Uterus (tissue), 4 donors: ENCODE results near the gene KLRC3. TPM values are rescaled to one million over a fixed set of nuclear protein-coding genes. Genes with fewer than 3 reads are reported as not detected.
"Not testable (repeated sequence)": the region's sequence is repeated elsewhere in the genome, so short reads cannot be mapped to it uniquely, and the experiment has no call there.

ENCODE experiments used
- DNase-seq, 2 donors: peaks; one replicate each; pipeline ENCODE4 v3.0.0-alpha.2; 2019 to 2020
- H3K27ac ChIP-seq, 2 donors: fragments of 200-600 bp; sonication (generic); 1 replicate in 1 of 2; 2 replicates in 1 of 2; pipeline ENCODE4 v1.5.1; 2016 to 2018
- H3K27me3 ChIP-seq, 2 donors: fragments of 200-600 bp; sonication (generic); one replicate each; pipeline ENCODE4 v1.5.1; 2018 to 2019; ENCODE audit warnings: control low read depth in 1 of 2
- H3K36me3 ChIP-seq, 2 donors: fragments of 200-600 bp; sonication (generic); one replicate each; pipeline ENCODE4 v1.5.1; 2019; ENCODE audit warnings: control low read depth in 1 of 2
- H3K4me1 ChIP-seq, 2 donors: fragments of 200-600 bp; sonication (generic); one replicate each; pipeline ENCODE4 v1.5.1; 2018 to 2019; ENCODE audit warnings: control low read depth in 1 of 2
- H3K4me3 ChIP-seq, 2 donors: fragments of 200-600 bp; sonication (generic); 1 replicate in 1 of 2; 2 replicates in 1 of 2; pipeline ENCODE4 v1.5.1; 2018 to 2019; ENCODE audit warnings: mild to moderate bottlenecking in 1 of 2
- H3K9me3 ChIP-seq, 2 donors: fragments of 200-600 bp; sonication (generic); one replicate each; pipeline ENCODE4 v1.5.1; 2019; ENCODE audit warnings: control low read depth in 1 of 2
- POLR2A ChIP-seq, 2 donors: fragments of 450-650 bp; IDR thresholded peaks; one replicate each; pipeline ENCODE4 v1.6.1; 2016; ENCODE audit warnings: antibody characterized with exemption in 2 of 2, mild to moderate bottlenecking in 1 of 2, moderate library complexity in 1 of 2
- intact Hi-C: fragments of 100-400 bp; cut with DNase I; formaldehyde crosslinking; loops from one replicate; pipeline ENCODE4 v1.15.1; 2023; ENCODE audit warnings: low total_unique reads
- total RNA-seq, 4 donors: library from RNA; depleted of rRNA in 3 of 4; stranded (reverse); fragments of >200 nt in 3 of 4; gene quantifications; one replicate each; pipeline versions ENCODE4 v1.1.0 to v1.2.4, GENCODE V29; 2014 to 2023
- TF ChIP-seq, protein P1 (sequence below), 4 experiments: fragments of 200-600 bp in 2 of 4; fragments of 450-650 bp in 2 of 4; sonication (generic) in 2 of 4; IDR thresholded peaks; one replicate each; pipeline ENCODE4 v1.5.1; 2016 to 2019; ENCODE audit warnings: antibody characterized with exemption in 4 of 4, mild to moderate bottlenecking in 2 of 4, moderate library complexity in 1 of 4
- donor health status: DM: yes; HTN: yes; CAD: no.

KLRC3 gene
- total RNA-seq, 4 donors from 2014 or later, result 1.8 TPM; not detected in 3

DNA sequence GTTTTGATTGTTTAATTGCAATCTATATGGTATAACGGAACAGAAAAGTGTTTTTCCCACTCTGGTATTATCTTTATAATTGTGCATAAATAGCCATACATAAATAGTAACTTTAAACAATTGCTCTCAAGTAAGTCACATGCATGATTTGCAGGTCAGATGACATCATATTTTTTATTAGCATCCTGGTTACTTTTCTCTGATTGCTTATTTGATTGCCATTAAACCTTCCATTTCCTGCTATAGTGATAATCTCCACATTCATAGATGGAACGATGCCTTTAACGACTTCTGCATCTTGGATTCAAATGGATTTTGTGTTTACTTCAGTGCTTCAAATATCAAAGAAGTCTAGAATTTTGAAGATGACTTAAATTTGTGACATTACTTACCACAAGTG is 27.1 kb downstream of the KLRC3 start:
- intact Hi-C loops, result no loop called here
- DNase-seq, result no peak
- no peaks in the 10 kb centered on the region for H3K4me1 ChIP-seq
- H3K27me3 ChIP-seq, result no peaks in the 10 kb centered on the region
- H3K9me3 ChIP-seq, result no peaks in the 10 kb centered on the region
- H3K27ac ChIP-seq, result no peak overlapping the region
- H3K36me3 ChIP-seq, result no peaks in the 10 kb centered on the region
- H3K4me3 ChIP-seq, result no peak overlapping the region
- TF ChIP-seq, protein P1, sequence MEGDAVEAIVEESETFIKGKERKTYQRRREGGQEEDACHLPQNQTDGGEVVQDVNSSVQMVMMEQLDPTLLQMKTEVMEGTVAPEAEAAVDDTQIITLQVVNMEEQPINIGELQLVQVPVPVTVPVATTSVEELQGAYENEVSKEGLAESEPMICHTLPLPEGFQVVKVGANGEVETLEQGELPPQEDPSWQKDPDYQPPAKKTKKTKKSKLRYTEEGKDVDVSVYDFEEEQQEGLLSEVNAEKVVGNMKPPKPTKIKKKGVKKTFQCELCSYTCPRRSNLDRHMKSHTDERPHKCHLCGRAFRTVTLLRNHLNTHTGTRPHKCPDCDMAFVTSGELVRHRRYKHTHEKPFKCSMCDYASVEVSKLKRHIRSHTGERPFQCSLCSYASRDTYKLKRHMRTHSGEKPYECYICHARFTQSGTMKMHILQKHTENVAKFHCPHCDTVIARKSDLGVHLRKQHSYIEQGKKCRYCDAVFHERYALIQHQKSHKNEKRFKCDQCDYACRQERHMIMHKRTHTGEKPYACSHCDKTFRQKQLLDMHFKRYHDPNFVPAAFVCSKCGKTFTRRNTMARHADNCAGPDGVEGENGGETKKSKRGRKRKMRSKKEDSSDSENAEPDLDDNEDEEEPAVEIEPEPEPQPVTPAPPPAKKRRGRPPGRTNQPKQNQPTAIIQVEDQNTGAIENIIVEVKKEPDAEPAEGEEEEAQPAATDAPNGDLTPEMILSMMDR (IDR thresholded peaks at IDR 0.05), result no peak
- TF ChIP-seq POLR2A (IDR thresholded peaks at IDR 0.05), result no peak

DNA sequence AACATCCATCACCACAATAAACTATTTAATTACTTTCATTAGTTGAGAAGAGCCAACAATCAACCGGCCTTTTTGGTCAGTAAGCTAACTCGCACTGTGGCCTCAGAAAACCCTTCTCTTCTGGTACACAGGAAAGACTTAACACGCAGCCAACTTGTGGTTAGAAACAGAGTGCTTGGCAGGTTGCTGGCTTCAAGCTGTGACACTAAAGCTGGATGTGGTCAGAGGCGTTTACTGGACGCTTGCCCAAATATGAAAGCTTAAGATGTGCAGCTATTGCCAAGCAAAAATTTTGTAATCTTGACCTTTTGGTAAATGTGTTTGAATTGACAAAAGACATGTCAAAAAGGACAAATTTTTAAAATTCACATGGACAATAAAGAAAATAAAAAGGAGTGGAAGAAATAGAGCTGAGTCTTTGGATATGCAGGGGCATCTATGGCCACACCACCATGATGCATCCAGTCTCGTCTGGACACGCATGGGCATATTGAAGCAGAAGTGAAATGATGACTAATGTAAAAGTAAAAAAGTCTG is 27.9 kb downstream of the KLRC3 start:
- TF ChIP-seq POLR2A (IDR thresholded peaks at IDR 0.05), result no peak
- TF ChIP-seq, protein P1 (IDR thresholded peaks at IDR 0.05), result no peak
- DNase-seq, result no peak
- H3K27ac ChIP-seq, result no peak overlapping the region

DNA sequence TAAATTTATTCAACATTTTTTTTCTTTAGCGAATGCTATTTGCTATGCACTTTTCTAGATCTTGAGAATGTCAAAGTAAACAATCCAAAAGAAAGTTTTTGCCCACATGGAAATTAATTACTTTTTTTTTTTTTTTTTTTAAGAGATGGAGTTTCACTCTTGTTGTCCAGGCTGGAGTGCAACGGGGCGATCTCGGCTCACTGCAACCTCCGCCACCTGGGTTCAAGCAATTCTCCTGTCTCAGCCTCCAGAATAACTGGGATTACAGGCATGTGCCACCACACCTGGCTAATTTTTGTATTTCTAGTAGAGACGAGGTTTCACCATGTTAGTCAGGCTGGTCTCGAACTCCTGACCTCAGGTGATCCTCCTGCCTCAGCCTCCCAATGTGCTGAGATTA is 29.4 kb downstream of the KLRC3 start:
- H3K4me1 ChIP-seq, intact Hi-C loops, H3K27ac ChIP-seq, DNase-seq, H3K4me3 ChIP-seq, H3K36me3 ChIP-seq, H3K9me3 ChIP-seq, H3K27me3 ChIP-seq: not testable (repeated sequence)

More for the DNA sequence above, 27.9 kb downstream of the KLRC3 start:
- H3K4me3 ChIP-seq, result no peak overlapping the region
- no peaks in the 10 kb centered on the region for H3K36me3 ChIP-seq
- intact Hi-C loops, result no loop called here
- H3K9me3 ChIP-seq, result no peaks in the 10 kb centered on the region
- no peaks in the 10 kb centered on the region for H3K4me1 ChIP-seq
- no peaks in the 10 kb centered on the region for H3K27me3 ChIP-seq

DNA sequence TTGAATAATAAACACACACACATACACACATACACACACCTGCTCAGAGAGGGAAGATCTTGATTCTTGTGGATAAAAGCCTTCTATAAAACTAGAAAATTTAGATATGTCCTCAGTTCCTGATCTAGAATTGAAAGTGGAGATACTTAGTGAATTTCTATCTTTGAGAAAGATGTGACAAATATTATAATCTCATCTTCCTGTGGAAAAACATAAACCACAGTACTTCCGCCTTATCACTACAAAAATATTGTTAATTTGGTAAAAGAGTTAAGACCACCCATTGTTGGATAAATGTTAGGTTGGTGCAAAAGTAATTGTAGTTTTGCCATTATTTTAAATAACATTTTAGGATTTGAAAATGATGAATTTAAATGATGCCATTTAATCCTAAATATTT is 30.5 kb downstream of the KLRC3 start, which contains the start of gene KLRK1:
Gene KLRK1 (minus strand): TSS at position 138 of the 400 bp plus-strand sequence. CDS start 1,231 bp downstream, outside the sequence.
- H3K4me1 ChIP-seq, result no peaks in the 10 kb centered on the region
- intact Hi-C loops, result no loop called here

DNA sequence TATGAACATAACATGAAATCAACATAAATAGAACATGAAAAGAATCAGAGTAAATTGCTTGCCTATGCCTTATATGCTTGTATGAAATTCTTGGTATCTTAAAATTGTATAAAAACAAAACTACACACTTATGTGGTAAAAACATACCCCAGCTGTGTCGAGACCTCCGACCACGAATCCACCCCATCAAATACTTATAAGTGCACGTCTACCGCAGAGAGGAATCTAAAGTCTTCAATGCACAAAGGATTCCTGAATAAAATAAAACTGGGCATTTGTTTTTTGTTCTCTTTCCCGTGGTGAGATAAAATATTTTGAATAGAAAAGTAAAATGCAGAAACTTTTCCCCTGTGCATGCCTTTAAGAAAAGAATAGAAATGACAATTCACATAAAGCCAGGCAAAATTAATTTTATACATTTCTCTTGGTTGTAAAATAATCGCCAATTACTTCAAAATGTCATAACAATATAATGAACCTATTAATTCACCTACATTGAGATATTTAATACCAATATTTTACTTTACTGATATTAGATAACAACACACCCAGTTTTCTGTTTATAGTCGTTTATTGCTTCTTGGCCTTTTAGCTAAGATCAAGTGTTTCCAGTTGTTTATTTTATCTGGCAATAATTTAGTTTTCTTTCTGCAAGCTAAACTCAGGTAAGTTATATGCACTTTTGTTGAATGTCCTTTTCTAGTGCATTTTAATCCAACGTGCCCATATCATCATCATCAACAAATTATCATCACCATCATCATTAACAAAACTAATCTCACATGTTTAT is 31.6 kb downstream of the KLRC3 start:
- intact Hi-C loops, result no loop called here
- Histone ChIP-seq H3K9me3 (no peaks in the 10 kb centered on the region), H3K27ac (no peak overlapping the region), H3K4me1 (no peaks in the 10 kb centered on the region), H3K27me3 (no peaks in the 10 kb centered on the region), H3K4me3 (no peak overlapping the region), H3K36me3 (no peaks in the 10 kb centered on the region)
- no peak for DNase-seq
- TF ChIP-seq, protein P1 (IDR thresholded peaks at IDR 0.05), result no peak
- TF ChIP-seq POLR2A (IDR thresholded peaks at IDR 0.05), result no peak

More for the DNA sequence above, 30.5 kb downstream of the KLRC3 start, which contains the start of gene KLRK1:
- no peak within 1 kb of the TSS for H3K4me3 ChIP-seq
- TF ChIP-seq POLR2A (IDR thresholded peaks at IDR 0.05), result no peak
- TF ChIP-seq, protein P1 (IDR thresholded peaks at IDR 0.05), result no peak
- H3K9me3 ChIP-seq, result no peaks in the 10 kb centered on the region
- H3K27ac ChIP-seq, result no peak within 1 kb of the TSS
- H3K27me3 ChIP-seq, result no peaks in the 10 kb centered on the region
- DNase-seq, result no peak
- H3K36me3 ChIP-seq, result no peaks in the 10 kb centered on the region

DNA sequence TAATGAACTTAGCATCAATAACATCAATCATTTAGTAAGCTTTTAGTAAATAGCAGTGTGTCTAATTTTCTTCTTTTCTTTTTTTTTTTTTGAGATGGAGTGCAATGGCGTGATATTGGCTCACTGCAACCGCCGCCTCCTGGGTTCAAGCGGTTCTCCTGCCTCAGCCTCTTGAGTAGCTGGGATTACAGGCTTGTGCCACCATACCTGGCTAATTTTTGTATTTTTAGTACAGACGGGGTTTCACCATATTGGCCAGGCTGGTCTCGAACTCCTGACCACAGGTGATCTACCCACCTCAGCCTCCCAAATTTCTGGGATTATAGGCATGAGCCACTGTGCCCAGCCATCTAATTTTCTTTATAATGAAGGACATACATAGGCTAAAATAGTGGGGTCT is 32.9 kb downstream of the KLRC3 start:
- H3K27ac ChIP-seq, H3K27me3 ChIP-seq, H3K9me3 ChIP-seq, H3K4me1 ChIP-seq, H3K36me3 ChIP-seq, DNase-seq, H3K4me3 ChIP-seq, intact Hi-C loops: not testable (repeated sequence)
